SK-N-SH (cell line): ENCODE data around the gene DNAJC15. TPM values are rescaled to one million over a fixed set of nuclear protein-coding genes. Genes with fewer than 3 reads are reported as not detected.

Source experiments
- CTCF ChIA-PET: fragments of 300-600, 350-600 bp; formaldehyde crosslinking; extraction: SDS; loops from one replicate; lab custom pipeline; 2021; lab: Yijun Ruan, JAX
- POLR2A ChIA-PET: fragments of 350-600 bp; sonication (Branson Sonifier 250); formaldehyde crosslinking; extraction: SDS; loops from one replicate; lab custom pipeline; 2020; ENCODE audit warnings: antibody characterized with exemption, inconsistent platforms; lab: Yijun Ruan, JAX
- DNase-seq: peaks from one replicate; pipeline ENCODE4 v3.0.0; 2012
- H2AFZ ChIP-seq: fragments of 200-600 bp; sonication (generic); 2 replicates; pipeline ENCODE4 v1.8.1; 2016; ENCODE audit warnings: antibody characterized with exemption, mild to moderate bottlenecking, low read depth
- H3F3A ChIP-seq: fragments of 200-600 bp; sonication (generic); replicated peaks from 2 replicates; pipeline ENCODE3; 2016; ENCODE audit warnings: antibody characterized with exemption, mild to moderate bottlenecking; ENCODE audit not compliant: insufficient read depth
- H3K27ac ChIP-seq, 2 experiments: fragments of 200-500 bp in 1 of 2; fragments of 200-600 bp in 1 of 2; sonication (Bioruptor generic) in 1 of 2; sonication (generic), shearing (Covaris generic) in 1 of 2; 2 replicates each; pipeline versions ENCODE4 v1.5.1 to v1.6.1; 2014 to 2016; ENCODE audit warnings: low read depth in 2 of 2, inconsistent platforms in 1 of 2, low read length in 1 of 2, mild to moderate bottlenecking in 1 of 2, mixed read lengths in 1 of 2
- H3K27me3 ChIP-seq: fragments of 200-600 bp; sonication (generic), shearing (Covaris generic); 2 replicates; pipeline ENCODE4 v1.6.1; 2016; ENCODE audit warnings: mixed run types; ENCODE audit not compliant: insufficient read depth
- H3K36me3 ChIP-seq, 2 experiments: fragments of 200-500 bp in 1 of 2; fragments of 200-600 bp in 1 of 2; sonication (Bioruptor generic) in 1 of 2; sonication (generic) in 1 of 2; replicated peaks in 1 of 2; 2 replicates each; pipeline versions ENCODE3 to v1.5.1; 2014 to 2016; ENCODE audit warnings: low read length in 1 of 2, mild to moderate bottlenecking in 1 of 2; ENCODE audit not compliant: insufficient read depth in 2 of 2, control insufficient read depth in 1 of 2
- H3K4me1 ChIP-seq, 2 experiments: fragments of 200-500 bp in 1 of 2; fragments of 200-600 bp in 1 of 2; sonication (Bioruptor generic) in 1 of 2; sonication (generic), shearing (Covaris generic) in 1 of 2; 2 replicates each; pipeline versions ENCODE4 v1.5.1 to v1.6.1; 2014 to 2016; ENCODE audit warnings: low read depth in 1 of 2, low read length in 1 of 2, mixed run types in 1 of 2; ENCODE audit not compliant: insufficient read depth in 2 of 2, control insufficient read depth in 1 of 2
- H3K4me2 ChIP-seq: fragments of 200-600 bp; sonication (generic), shearing (Covaris generic); 2 replicates; pipeline ENCODE4 v1.6.1; 2017; ENCODE audit warnings: mixed run types
- H3K4me3 ChIP-seq, 2 experiments: fragments of 200-500 bp in 1 of 2; fragments of 200-600 bp in 1 of 2; sonication (Bioruptor generic) in 1 of 2; sonication (generic), shearing (Covaris generic) in 1 of 2; 2 replicates each; pipeline versions ENCODE4 v1.5.1 to v1.8.1; 2014 to 2016; ENCODE audit warnings: low read depth in 2 of 2, inconsistent platforms in 1 of 2, low read length in 1 of 2, mild to moderate bottlenecking in 1 of 2, mixed read lengths in 1 of 2, moderate library complexity in 1 of 2
- H3K79me2 ChIP-seq: fragments of 200-600 bp; sonication (generic); 2 replicates; pipeline ENCODE4 v1.8.1; 2017; ENCODE audit warnings: mild to moderate bottlenecking; ENCODE audit not compliant: insufficient read depth
- H3K9ac ChIP-seq: fragments of 200-600 bp; sonication (generic); 2 replicates; pipeline ENCODE4 v1.6.1; 2017; ENCODE audit warnings: mixed run types
- H3K9me2 ChIP-seq: fragments of 200-600 bp; sonication (generic); 2 replicates; pipeline ENCODE4 v1.6.1; 2017; ENCODE audit warnings: mixed run types
- H3K9me3 ChIP-seq: fragments of 200-600 bp; sonication (generic); 2 replicates; pipeline ENCODE4 v1.6.1; 2017; ENCODE audit warnings: mixed run types, mild to moderate bottlenecking, moderate library complexity
- H4K20me1 ChIP-seq: fragments of 200-600 bp; sonication (generic); 2 replicates; pipeline ENCODE4 v1.6.1; 2017; ENCODE audit warnings: mild to moderate bottlenecking, mixed run types; ENCODE audit not compliant: insufficient read depth
- FOXM1 ChIP-seq: IDR thresholded peaks from 2 replicates; pipeline ENCODE4 v1.4.0; 2012; ENCODE audit warnings: low read depth, mild to moderate bottlenecking
- MEF2A ChIP-seq: IDR thresholded peaks from 2 replicates; pipeline ENCODE4 v1.4.0; 2012; ENCODE audit warnings: low read depth, borderline replicate concordance
- NFIC ChIP-seq: IDR thresholded peaks from 2 replicates; pipeline ENCODE4 v1.4.0; 2012; ENCODE audit warnings: borderline replicate concordance
- POLR2AphosphoS5 ChIP-seq: IDR thresholded peaks from 2 replicates; pipeline ENCODE4 v1.6.1; 2012; ENCODE audit warnings: low read depth, low read length
- YY1 ChIP-seq: IDR thresholded peaks from 2 replicates; pipeline ENCODE4 v1.4.0; 2012; ENCODE audit warnings: low read depth, mild to moderate bottlenecking
- WGBS: methylation state at CpG from one replicate; pipeline ENCODE4 v1.1.6; 2017; ENCODE audit warnings: low lambda C conversion rate; 5-methylcytosine and 5-hydroxymethylcytosine counted together
- polyA plus RNA-seq, 3 experiments: library from polyadenylated mRNA; depleted of rRNA; stranded (reverse); fragments of >200 nt; gene quantifications; 2 replicates each; pipeline ENCODE4 v1.2.3, GENCODE V29; 2012
- TF ChIP-seq, protein P1 (sequence below): IDR thresholded peaks from 2 replicates; pipeline ENCODE4 v1.6.1; 2012; ENCODE audit warnings: mild to moderate bottlenecking, low read depth, low read length, moderate library complexity
- TF ChIP-seq, protein P2 (sequence below): IDR thresholded peaks from 2 replicates; pipeline ENCODE4 v1.4.0; 2012; ENCODE audit warnings: low read depth
- TF ChIP-seq, protein P3 (sequence below): fragments of 150-350 bp; IDR thresholded peaks from 2 replicates; pipeline ENCODE4 v1.6.1; 2016; ENCODE audit warnings: mild to moderate bottlenecking, low read depth, low read length
- TF ChIP-seq, protein P4 (sequence below): IDR thresholded peaks from 2 replicates; pipeline ENCODE4 v1.4.0; 2012; ENCODE audit warnings: low read depth, borderline replicate concordance
- TF ChIP-seq, protein P5 (sequence below): fragments of 200-600 bp; sonication (generic); IDR thresholded peaks from 2 replicates; pipeline ENCODE4 v1.6.1; 2017; ENCODE audit warnings: antibody characterized with exemption, mild to moderate bottlenecking, moderate library complexity
- TF ChIP-seq, protein P6 (sequence below): fragments of 150-350 bp; IDR thresholded peaks from 2 replicates; pipeline ENCODE4 v1.6.1; 2017; ENCODE audit warnings: antibody characterized with exemption, low read length, low read depth, borderline replicate concordance

The DNAJC15 gene
- polyA plus RNA-seq, 1 of the 3 experiments (the other 2 are of a cell fraction): 18.4 TPM

DNA sequence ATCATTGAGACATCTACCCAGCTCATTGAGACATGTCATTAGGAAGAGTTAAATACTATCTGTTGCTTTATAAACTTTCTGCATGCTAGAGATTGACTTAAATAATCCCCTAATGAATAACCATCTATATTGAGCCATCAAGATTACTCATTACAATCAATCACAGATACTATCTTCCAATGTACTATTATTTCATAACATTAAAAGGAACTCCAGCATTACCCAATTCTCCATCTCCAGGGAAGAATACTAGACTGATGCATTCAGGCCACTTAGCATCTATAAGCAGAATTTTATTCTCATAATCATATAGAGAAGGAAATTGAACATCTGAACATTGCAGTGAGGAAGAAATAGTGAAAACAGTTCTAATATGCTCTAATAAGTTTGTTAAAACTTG is 39.4 kb upstream of the DNAJC15 start:
- no peaks in the 10 kb centered on the region for H3K9me2 ChIP-seq
- H4K20me1 ChIP-seq: no peaks in the 10 kb centered on the region
- CTCF ChIA-PET: interaction anchor here (2.3 kb wide), 1 partner anchor 14 kb away, joined by 7 read pairs; no protein-coding TSS in a partner anchor
- peaks cover 0 to 5% of the 10 kb centered on the region in 2 experiments; a peak in 1 of 4 replicates for H3K4me1 ChIP-seq
- no peak overlapping the region for H3K27ac ChIP-seq
- POLR2A ChIA-PET: no interaction called here
- TF ChIP-seq, protein P1, sequence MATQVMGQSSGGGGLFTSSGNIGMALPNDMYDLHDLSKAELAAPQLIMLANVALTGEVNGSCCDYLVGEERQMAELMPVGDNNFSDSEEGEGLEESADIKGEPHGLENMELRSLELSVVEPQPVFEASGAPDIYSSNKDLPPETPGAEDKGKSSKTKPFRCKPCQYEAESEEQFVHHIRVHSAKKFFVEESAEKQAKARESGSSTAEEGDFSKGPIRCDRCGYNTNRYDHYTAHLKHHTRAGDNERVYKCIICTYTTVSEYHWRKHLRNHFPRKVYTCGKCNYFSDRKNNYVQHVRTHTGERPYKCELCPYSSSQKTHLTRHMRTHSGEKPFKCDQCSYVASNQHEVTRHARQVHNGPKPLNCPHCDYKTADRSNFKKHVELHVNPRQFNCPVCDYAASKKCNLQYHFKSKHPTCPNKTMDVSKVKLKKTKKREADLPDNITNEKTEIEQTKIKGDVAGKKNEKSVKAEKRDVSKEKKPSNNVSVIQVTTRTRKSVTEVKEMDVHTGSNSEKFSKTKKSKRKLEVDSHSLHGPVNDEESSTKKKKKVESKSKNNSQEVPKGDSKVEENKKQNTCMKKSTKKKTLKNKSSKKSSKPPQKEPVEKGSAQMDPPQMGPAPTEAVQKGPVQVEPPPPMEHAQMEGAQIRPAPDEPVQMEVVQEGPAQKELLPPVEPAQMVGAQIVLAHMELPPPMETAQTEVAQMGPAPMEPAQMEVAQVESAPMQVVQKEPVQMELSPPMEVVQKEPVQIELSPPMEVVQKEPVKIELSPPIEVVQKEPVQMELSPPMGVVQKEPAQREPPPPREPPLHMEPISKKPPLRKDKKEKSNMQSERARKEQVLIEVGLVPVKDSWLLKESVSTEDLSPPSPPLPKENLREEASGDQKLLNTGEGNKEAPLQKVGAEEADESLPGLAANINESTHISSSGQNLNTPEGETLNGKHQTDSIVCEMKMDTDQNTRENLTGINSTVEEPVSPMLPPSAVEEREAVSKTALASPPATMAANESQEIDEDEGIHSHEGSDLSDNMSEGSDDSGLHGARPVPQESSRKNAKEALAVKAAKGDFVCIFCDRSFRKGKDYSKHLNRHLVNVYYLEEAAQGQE: no peak
- TF ChIP-seq MEF2A (no peak), POLR2AphosphoS5 (no peak), FOXM1 (no peak)
- TF ChIP-seq, protein P2, sequence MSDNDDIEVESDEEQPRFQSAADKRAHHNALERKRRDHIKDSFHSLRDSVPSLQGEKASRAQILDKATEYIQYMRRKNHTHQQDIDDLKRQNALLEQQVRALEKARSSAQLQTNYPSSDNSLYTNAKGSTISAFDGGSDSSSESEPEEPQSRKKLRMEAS: no peak
- TF ChIP-seq, protein P3, sequence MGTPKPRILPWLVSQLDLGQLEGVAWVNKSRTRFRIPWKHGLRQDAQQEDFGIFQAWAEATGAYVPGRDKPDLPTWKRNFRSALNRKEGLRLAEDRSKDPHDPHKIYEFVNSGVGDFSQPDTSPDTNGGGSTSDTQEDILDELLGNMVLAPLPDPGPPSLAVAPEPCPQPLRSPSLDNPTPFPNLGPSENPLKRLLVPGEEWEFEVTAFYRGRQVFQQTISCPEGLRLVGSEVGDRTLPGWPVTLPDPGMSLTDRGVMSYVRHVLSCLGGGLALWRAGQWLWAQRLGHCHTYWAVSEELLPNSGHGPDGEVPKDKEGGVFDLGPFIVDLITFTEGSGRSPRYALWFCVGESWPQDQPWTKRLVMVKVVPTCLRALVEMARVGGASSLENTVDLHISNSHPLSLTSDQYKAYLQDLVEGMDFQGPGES: no peak
- TF ChIP-seq, protein P4, sequence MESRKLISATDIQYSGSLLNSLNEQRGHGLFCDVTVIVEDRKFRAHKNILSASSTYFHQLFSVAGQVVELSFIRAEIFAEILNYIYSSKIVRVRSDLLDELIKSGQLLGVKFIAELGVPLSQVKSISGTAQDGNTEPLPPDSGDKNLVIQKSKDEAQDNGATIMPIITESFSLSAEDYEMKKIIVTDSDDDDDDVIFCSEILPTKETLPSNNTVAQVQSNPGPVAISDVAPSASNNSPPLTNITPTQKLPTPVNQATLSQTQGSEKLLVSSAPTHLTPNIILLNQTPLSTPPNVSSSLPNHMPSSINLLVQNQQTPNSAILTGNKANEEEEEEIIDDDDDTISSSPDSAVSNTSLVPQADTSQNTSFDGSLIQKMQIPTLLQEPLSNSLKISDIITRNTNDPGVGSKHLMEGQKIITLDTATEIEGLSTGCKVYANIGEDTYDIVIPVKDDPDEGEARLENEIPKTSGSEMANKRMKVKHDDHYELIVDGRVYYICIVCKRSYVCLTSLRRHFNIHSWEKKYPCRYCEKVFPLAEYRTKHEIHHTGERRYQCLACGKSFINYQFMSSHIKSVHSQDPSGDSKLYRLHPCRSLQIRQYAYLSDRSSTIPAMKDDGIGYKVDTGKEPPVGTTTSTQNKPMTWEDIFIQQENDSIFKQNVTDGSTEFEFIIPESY: no peak
- TF ChIP-seq, all 33 proteins: peak for 0
- Histone ChIP-seq H3K9ac (no peak overlapping the region), H3K4me3 (no peak overlapping the region), H3K27me3 (no peaks in the 10 kb centered on the region), H3F3A (no peaks in the 10 kb centered on the region), H3K4me2 (no peak overlapping the region), H3K79me2 (no peaks in the 10 kb centered on the region), H2AFZ (no peak overlapping the region), H3K36me3 (no peaks in the 10 kb centered on the region), H3K9me3 (no peaks in the 10 kb centered on the region)
- no peak for DNase-seq

DNA sequence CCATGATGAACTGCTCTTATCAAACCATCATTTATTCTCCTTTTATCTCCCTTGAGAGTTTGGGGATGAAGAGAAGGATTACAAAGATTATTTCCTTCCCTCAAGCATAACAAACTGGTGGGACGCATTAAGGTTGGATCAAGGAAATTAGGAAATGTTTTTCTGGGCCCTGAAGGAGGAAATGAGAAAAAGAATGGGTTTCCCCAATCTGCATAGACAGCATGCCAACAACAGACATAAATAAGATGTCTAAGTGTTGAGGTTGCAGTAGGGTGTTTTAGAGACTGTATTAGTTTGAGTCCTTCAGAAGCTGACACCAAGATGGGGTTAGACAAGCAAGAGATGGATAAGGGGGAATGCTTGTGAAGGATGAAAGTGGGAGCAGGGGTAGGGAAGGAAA is 38.7 kb upstream of the DNAJC15 start:
- no peaks in the 10 kb centered on the region for H3K9me2 ChIP-seq
- no peaks in the 10 kb centered on the region for H3F3A ChIP-seq
- no peak for DNase-seq
- H3K36me3 ChIP-seq: no peaks in the 10 kb centered on the region
- H4K20me1 ChIP-seq: no peaks in the 10 kb centered on the region
- WGBS: 88% methylated on average over 1 of the region's 1 CpG
- ChIA-PET POLR2A (no interaction called here), CTCF (interaction anchor here (1.7 to 1.8 kb wide), 2 partner anchors 15 to 148 kb away, joined by 3 to 6 read pairs; no protein-coding TSS in a partner anchor)
- H3K27me3 ChIP-seq: no peaks in the 10 kb centered on the region
- no peak overlapping the region for H3K4me2 ChIP-seq
- no peak overlapping the region for H3K9ac ChIP-seq
- H2AFZ ChIP-seq: no peak overlapping the region
- no peak overlapping the region for H3K27ac ChIP-seq
- no peak overlapping the region for H3K4me3 ChIP-seq
- no peaks in the 10 kb centered on the region for H3K79me2 ChIP-seq
- peaks cover 0 to 5% of the 10 kb centered on the region in 2 experiments; a peak in 1 of 4 replicates for H3K4me1 ChIP-seq
- H3K9me3 ChIP-seq: no peaks in the 10 kb centered on the region
- TF ChIP-seq MEF2A: no peak
- TF ChIP-seq, protein P1: no peak
- TF ChIP-seq, protein P5, sequence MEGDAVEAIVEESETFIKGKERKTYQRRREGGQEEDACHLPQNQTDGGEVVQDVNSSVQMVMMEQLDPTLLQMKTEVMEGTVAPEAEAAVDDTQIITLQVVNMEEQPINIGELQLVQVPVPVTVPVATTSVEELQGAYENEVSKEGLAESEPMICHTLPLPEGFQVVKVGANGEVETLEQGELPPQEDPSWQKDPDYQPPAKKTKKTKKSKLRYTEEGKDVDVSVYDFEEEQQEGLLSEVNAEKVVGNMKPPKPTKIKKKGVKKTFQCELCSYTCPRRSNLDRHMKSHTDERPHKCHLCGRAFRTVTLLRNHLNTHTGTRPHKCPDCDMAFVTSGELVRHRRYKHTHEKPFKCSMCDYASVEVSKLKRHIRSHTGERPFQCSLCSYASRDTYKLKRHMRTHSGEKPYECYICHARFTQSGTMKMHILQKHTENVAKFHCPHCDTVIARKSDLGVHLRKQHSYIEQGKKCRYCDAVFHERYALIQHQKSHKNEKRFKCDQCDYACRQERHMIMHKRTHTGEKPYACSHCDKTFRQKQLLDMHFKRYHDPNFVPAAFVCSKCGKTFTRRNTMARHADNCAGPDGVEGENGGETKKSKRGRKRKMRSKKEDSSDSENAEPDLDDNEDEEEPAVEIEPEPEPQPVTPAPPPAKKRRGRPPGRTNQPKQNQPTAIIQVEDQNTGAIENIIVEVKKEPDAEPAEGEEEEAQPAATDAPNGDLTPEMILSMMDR: no peak
- TF ChIP-seq NFIC: no peak
- no peak for TF ChIP-seq YY1
- TF ChIP-seq, protein P6, sequence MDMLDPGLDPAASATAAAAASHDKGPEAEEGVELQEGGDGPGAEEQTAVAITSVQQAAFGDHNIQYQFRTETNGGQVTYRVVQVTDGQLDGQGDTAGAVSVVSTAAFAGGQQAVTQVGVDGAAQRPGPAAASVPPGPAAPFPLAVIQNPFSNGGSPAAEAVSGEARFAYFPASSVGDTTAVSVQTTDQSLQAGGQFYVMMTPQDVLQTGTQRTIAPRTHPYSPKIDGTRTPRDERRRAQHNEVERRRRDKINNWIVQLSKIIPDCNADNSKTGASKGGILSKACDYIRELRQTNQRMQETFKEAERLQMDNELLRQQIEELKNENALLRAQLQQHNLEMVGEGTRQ: no peak
